ENCODE measurements around the gene FEM1A. TPM values are rescaled to one million over a fixed set of nuclear protein-coding genes. Genes with fewer than 3 reads are reported as not detected.

FEM1A gene
- total and polyA plus RNA-seq, 2 of the 13 experiments (the other 11 are each of a cell fraction or from before 2014, with no cell fraction given): 3.2 to 10.8 TPM

- ATAC-seq: no peak
- no peak overlapping the region for H2AFZ ChIP-seq (ENCODE audit: low read length)
- no peaks in the 10 kb centered on the region for H3K36me3 ChIP-seq (replicated peaks in 1 of 2; ENCODE audit: control insufficient read depth in 1 of 2, insufficient read depth in 2 of 2, low read length in 2 of 2)
- no peak for DNase-seq (ENCODE audit: low spot score)
- ChIA-PET POLR2A (interaction anchor here (1.1 kb wide), 1 partner anchor 41 kb away, joined by 3 read pairs; no protein-coding TSS in a partner anchor), CTCF (ENCODE audit: low intra/inter-chr PET ratio, low total read pairs) (no interaction called here)
- H3K79me2 ChIP-seq (ENCODE audit: insufficient read depth, low read length): no peaks in the 10 kb centered on the region
- no peak overlapping the region for H3K4me3 ChIP-seq (replicated peaks in 1 of 3; ENCODE audit: insufficient read depth in 1 of 3, low read depth in 2 of 3, low read length in 3 of 3)
- H3K9me3 ChIP-seq (ENCODE audit: low read length): no peaks in the 10 kb centered on the region
- H4K20me1 ChIP-seq (ENCODE audit: insufficient read depth, low read length): no peaks in the 10 kb centered on the region
- H3K9ac ChIP-seq (ENCODE audit: insufficient read depth, low read depth, low read length): no peak overlapping the region
- peaks cover 0 to 33% of the 10 kb centered on the region in 2 experiments; a peak in 4 of 5 replicates for H3K27me3 ChIP-seq (ENCODE audit: control insufficient read depth in 1 of 2, insufficient read depth in 2 of 2, low read length in 2 of 2)
- FAIRE-seq: no peak
- H3K4me1 ChIP-seq (ENCODE audit: insufficient read depth, low read length): peaks cover 10% of the 10 kb centered on the region
- in situ Hi-C loops (cut with HindIII; ENCODE audit: extremely low pct_ligation_motif_present, low pct_unique_long_range_greater_than_20kb) (no loop called here), intact Hi-C loops (cut with micrococcal nuclease; ENCODE audit: unreplicated experiment) (no loop called here)
- no peak overlapping the region for H3K4me2 ChIP-seq (ENCODE audit: low read depth, low read length)
- 42% methylated on average over 18 of the region's 18 CpGs for WGBS (ENCODE audit: low lambda C conversion rate)
- no TSS peak for BruUV-seq (replicated peaks)
- H3K27ac ChIP-seq (ENCODE audit: extremely low read length, insufficient read depth, low read length): no peak overlapping the region
- TF ChIP-seq HOXA5 (CRISPR knock-in tag; IDR thresholded peaks at IDR 0.05) (no peak), ZNF674 (CRISPR knock-in tag; IDR thresholded peaks at IDR 0.05; ENCODE audit: low read depth) (no peak), ZFP90 (CRISPR knock-in tag; IDR thresholded peaks at IDR 0.05; ENCODE audit: borderline replicate concordance) (no peak), NPAS2 (CRISPR knock-in tag; IDR thresholded peaks at IDR 0.05; ENCODE audit: borderline replicate concordance) (no peak), ZNF780A (CRISPR knock-in tag; IDR thresholded peaks at IDR 0.05) (no peak), MYC (CRISPR knock-in tag; IDR thresholded peaks at IDR 0.05; ENCODE audit: borderline replicate concordance) (no peak), SOX13 (IDR thresholded peaks at IDR 0.05) (no peak), SOX13 (CRISPR knock-in tag; conservative IDR thresholded peaks at IDR 0.05 in 1 of 2, IDR thresholded peaks at IDR 0.05 in 1 of 2) (no peak), ZNF3 (CRISPR knock-in tag; IDR thresholded peaks at IDR 0.05) (no peak)
- TF ChIP-seq, protein P1, sequence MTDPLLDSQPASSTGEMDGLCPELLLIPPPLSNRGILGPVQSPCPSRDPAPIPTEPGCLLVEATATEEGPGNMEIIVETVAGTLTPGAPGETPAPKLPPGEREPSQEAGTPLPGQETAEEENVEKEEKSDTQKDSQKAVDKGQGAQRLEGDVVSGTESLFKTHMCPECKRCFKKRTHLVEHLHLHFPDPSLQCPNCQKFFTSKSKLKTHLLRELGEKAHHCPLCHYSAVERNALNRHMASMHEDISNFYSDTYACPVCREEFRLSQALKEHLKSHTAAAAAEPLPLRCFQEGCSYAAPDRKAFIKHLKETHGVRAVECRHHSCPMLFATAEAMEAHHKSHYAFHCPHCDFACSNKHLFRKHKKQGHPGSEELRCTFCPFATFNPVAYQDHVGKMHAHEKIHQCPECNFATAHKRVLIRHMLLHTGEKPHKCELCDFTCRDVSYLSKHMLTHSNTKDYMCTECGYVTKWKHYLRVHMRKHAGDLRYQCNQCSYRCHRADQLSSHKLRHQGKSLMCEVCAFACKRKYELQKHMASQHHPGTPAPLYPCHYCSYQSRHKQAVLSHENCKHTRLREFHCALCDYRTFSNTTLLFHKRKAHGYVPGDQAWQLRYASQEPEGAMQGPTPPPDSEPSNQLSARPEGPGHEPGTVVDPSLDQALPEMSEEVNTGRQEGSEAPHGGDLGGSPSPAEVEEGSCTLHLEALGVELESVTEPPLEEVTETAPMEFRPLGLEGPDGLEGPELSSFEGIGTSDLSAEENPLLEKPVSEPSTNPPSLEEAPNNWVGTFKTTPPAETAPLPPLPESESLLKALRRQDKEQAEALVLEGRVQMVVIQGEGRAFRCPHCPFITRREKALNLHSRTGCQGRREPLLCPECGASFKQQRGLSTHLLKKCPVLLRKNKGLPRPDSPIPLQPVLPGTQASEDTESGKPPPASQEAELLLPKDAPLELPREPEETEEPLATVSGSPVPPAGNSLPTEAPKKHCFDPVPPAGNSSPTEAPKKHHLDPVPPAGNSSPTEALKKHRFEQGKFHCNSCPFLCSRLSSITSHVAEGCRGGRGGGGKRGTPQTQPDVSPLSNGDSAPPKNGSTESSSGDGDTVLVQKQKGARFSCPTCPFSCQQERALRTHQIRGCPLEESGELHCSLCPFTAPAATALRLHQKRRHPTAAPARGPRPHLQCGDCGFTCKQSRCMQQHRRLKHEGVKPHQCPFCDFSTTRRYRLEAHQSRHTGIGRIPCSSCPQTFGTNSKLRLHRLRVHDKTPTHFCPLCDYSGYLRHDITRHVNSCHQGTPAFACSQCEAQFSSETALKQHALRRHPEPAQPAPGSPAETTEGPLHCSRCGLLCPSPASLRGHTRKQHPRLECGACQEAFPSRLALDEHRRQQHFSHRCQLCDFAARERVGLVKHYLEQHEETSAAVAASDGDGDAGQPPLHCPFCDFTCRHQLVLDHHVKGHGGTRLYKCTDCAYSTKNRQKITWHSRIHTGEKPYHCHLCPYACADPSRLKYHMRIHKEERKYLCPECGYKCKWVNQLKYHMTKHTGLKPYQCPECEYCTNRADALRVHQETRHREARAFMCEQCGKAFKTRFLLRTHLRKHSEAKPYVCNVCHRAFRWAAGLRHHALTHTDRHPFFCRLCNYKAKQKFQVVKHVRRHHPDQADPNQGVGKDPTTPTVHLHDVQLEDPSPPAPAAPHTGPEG (CRISPR knock-in tag; IDR thresholded peaks at IDR 0.05): no peak
- TF ChIP-seq, protein P2, sequence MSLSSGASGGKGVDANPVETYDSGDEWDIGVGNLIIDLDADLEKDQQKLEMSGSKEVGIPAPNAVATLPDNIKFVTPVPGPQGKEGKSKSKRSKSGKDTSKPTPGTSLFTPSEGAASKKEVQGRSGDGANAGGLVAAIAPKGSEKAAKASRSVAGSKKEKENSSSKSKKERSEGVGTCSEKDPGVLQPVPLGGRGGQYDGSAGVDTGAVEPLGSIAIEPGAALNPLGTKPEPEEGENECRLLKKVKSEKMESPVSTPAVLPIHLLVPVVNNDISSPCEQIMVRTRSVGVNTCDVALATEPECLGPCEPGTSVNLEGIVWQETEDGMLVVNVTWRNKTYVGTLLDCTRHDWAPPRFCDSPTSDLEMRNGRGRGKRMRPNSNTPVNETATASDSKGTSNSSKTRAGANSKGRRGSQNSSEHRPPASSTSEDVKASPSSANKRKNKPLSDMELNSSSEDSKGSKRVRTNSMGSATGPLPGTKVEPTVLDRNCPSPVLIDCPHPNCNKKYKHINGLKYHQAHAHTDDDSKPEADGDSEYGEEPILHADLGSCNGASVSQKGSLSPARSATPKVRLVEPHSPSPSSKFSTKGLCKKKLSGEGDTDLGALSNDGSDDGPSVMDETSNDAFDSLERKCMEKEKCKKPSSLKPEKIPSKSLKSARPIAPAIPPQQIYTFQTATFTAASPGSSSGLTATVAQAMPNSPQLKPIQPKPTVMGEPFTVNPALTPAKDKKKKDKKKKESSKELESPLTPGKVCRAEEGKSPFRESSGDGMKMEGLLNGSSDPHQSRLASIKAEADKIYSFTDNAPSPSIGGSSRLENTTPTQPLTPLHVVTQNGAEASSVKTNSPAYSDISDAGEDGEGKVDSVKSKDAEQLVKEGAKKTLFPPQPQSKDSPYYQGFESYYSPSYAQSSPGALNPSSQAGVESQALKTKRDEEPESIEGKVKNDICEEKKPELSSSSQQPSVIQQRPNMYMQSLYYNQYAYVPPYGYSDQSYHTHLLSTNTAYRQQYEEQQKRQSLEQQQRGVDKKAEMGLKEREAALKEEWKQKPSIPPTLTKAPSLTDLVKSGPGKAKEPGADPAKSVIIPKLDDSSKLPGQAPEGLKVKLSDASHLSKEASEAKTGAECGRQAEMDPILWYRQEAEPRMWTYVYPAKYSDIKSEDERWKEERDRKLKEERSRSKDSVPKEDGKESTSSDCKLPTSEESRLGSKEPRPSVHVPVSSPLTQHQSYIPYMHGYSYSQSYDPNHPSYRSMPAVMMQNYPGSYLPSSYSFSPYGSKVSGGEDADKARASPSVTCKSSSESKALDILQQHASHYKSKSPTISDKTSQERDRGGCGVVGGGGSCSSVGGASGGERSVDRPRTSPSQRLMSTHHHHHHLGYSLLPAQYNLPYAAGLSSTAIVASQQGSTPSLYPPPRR (CRISPR knock-in tag; IDR thresholded peaks at IDR 0.05; ENCODE audit: borderline replicate concordance): no peak
- TF ChIP-seq, protein P3, sequence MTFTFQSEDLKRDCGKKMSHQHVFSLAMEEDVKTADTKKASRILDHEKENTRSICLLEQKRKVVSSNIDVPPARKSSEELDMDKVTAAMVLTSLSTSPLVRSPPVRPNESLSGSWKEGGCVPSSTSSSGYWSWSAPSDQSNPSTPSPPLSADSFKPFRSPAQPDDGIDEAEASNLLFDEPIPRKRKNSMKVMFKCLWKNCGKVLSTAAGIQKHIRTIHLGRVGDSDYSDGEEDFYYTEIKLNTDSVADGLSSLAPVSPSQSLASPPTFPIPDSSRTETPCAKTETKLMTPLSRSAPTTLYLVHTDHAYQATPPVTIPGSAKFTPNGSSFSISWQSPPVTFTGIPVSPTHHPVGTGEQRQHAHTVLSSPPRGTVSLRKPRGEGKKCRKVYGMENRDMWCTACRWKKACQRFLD (CRISPR knock-in tag; IDR thresholded peaks at IDR 0.05; ENCODE audit: borderline replicate concordance): no peak
Measured at GRCh38 chr19:4749870-4750590, 41.5 kb upstream of the FEM1A start.
